ENCODE measurements around the gene BPIFB1. TPM values are rescaled to one million over a fixed set of nuclear protein-coding genes. Genes with fewer than 3 reads are reported as not detected.

Gene BPIFB1
- total RNA-seq, 2 donors from 2014 or later: not detected

- Histone ChIP-seq H3K4me3 (no peak overlapping the region), H3K27ac (no peak overlapping the region), H3K4me1 (ENCODE audit: control insufficient read depth in 1 of 2, low read depth in 2 of 2) (no peaks in the 10 kb centered on the region), H3K27me3 (replicated peaks; ENCODE audit: insufficient read depth) (no peaks in the 10 kb centered on the region), H3K9me3 (no peaks in the 10 kb centered on the region), H3K36me3 (no peaks in the 10 kb centered on the region)
- DNase-seq (ENCODE audit: low spot score) (no peak), ATAC-seq (ENCODE audit: insufficient number of reproducible peaks, low FRiP score, low read depth) (no peak)
- TF ChIP-seq CTCF (IDR thresholded peaks at IDR 0.05): no peak
Observed at GRCh38 chr20:33249456-33249855, 33.6 kb upstream of the BPIFB1 start.

DNA sequence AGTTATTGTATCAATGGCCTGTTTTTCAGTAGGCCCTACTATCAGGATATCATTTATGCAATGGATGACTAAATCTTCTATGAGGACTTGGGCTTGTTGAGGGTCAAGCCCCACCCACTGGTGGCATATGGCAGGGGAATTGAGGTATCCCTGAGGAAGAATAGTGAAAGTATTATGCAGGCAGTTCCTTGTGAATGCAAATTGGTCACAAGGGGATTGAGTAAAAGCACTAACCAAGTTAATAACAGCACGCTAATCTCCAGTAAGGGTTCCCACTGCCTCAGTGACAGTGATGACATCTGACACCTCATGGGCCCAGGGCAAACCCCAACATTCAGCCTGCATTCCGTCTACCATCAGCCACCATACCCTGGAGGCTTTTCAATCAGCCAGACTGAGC is 32.3 kb upstream of the BPIFB1 start:
- no peaks in the 10 kb centered on the region for H3K36me3 ChIP-seq
- H3K4me1 ChIP-seq (ENCODE audit: control insufficient read depth in 1 of 2, low read depth in 2 of 2): no peaks in the 10 kb centered on the region
- no peak for TF ChIP-seq CTCF (IDR thresholded peaks at IDR 0.05)

DNA sequence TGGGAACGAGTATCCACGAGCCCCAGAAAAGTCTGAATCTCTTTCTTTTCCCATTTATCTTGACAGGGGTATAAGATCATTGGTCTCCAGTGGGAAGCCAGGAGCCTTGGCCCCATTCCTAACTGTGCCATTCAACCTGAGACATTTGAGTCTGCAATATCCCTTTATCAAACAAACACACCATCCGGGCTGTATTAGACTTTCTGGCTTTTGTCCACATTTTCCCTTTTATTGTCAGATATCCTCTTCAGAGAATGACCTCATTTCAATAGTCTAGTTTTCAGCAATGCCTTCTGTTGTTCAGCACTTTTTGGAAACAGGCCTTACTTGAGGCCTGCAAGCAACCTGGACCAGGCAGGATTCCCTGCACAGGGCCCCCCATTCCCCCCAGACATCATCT is 31.5 kb upstream of the BPIFB1 start:
- TF ChIP-seq CTCF (IDR thresholded peaks at IDR 0.05): no peak
- no peaks in the 10 kb centered on the region for H3K4me1 ChIP-seq (ENCODE audit: control insufficient read depth in 1 of 2, low read depth in 2 of 2)
- no peak overlapping the region for H3K27ac ChIP-seq
- DNase-seq (ENCODE audit: low spot score) (no peak), ATAC-seq (ENCODE audit: insufficient number of reproducible peaks, low FRiP score, low read depth) (no peak)
- no peaks in the 10 kb centered on the region for H3K27me3 ChIP-seq (replicated peaks; ENCODE audit: insufficient read depth)
- no peaks in the 10 kb centered on the region for H3K36me3 ChIP-seq
- H3K4me3 ChIP-seq: no peak overlapping the region
- H3K9me3 ChIP-seq: no peaks in the 10 kb centered on the region

More for the DNA sequence above, 32.3 kb upstream of the BPIFB1 start:
- no peak for ATAC-seq (ENCODE audit: insufficient number of reproducible peaks, low FRiP score, low read depth)
- no peak for DNase-seq (ENCODE audit: low spot score)
- Histone ChIP-seq H3K4me3 (no peak overlapping the region), H3K27me3 (replicated peaks; ENCODE audit: insufficient read depth) (no peaks in the 10 kb centered on the region), H3K27ac (no peak overlapping the region), H3K9me3 (no peaks in the 10 kb centered on the region)

DNA sequence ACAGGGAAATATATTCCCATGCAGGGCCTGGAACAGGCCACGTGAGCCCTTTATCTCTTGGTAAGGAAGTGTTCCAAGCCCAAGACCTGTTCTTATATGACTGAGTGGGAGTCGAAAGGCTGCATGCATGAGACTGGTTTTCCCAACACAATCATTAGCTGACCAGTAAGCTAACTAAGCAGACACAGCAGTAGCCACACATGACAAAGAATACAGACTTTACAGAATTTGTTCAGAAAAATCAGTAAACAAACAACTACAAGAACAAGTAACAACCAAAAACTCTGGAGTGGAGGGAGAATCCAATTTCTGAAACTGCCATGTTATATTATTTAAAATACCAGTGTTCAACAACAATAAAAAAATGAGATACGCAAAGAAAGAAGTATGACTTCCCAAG is 30.6 kb upstream of the BPIFB1 start:
- no peak for ATAC-seq (ENCODE audit: insufficient number of reproducible peaks, low FRiP score, low read depth)
- Histone ChIP-seq H3K4me1 (ENCODE audit: control insufficient read depth in 1 of 2, low read depth in 2 of 2) (no peaks in the 10 kb centered on the region), H3K36me3 (no peaks in the 10 kb centered on the region), H3K27ac (no peak overlapping the region), H3K9me3 (no peaks in the 10 kb centered on the region), H3K4me3 (no peak overlapping the region), H3K27me3 (replicated peaks; ENCODE audit: insufficient read depth) (no peaks in the 10 kb centered on the region)
- no peak for TF ChIP-seq CTCF (IDR thresholded peaks at IDR 0.05)
- DNase-seq (ENCODE audit: low spot score): no peak

GRCh38 chr20:33255005-33255404 is 28.0 kb upstream of the BPIFB1 start:
- Histone ChIP-seq H3K9me3 (no peaks in the 10 kb centered on the region), H3K27me3 (replicated peaks; ENCODE audit: insufficient read depth) (no peaks in the 10 kb centered on the region), H3K27ac (no peak overlapping the region), H3K4me3 (no peak overlapping the region), H3K4me1 (ENCODE audit: control insufficient read depth in 1 of 2, low read depth in 2 of 2) (no peaks in the 10 kb centered on the region), H3K36me3 (no peaks in the 10 kb centered on the region)
- no peak for DNase-seq (ENCODE audit: low spot score)
- no peak for ATAC-seq (ENCODE audit: insufficient number of reproducible peaks, low FRiP score, low read depth)
- no peak for TF ChIP-seq CTCF (IDR thresholded peaks at IDR 0.05)
